ENCODE data around the gene NTRK2.

Gene NTRK2

DNA sequence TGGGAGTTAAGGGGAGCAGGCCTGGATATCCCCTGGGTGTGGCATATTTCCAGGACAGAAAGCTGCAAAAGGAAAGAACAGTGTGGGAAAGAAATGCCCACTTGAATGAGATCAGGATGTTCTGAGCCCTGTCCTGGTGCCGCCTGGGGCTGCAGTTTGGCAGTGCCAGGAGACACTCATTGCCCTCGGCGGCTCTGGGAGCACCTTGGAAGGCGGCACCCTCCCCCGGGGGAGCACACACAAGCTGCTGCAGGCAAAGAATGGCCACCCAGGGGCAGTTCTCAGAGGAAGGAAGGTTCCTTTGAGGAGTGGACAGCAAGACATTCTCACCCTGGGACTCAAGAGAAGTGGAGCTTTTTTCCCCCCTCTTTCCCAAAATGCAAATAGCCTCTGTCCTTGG lies 305.3 kb downstream of the NTRK2 start:
- TF ChIP-seq, protein P1, sequence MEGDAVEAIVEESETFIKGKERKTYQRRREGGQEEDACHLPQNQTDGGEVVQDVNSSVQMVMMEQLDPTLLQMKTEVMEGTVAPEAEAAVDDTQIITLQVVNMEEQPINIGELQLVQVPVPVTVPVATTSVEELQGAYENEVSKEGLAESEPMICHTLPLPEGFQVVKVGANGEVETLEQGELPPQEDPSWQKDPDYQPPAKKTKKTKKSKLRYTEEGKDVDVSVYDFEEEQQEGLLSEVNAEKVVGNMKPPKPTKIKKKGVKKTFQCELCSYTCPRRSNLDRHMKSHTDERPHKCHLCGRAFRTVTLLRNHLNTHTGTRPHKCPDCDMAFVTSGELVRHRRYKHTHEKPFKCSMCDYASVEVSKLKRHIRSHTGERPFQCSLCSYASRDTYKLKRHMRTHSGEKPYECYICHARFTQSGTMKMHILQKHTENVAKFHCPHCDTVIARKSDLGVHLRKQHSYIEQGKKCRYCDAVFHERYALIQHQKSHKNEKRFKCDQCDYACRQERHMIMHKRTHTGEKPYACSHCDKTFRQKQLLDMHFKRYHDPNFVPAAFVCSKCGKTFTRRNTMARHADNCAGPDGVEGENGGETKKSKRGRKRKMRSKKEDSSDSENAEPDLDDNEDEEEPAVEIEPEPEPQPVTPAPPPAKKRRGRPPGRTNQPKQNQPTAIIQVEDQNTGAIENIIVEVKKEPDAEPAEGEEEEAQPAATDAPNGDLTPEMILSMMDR (IDR thresholded peaks at IDR 0.05; ENCODE audit: low read depth, low read length, missing control alignments): no peak
- DNase-seq (ENCODE audit: low read depth): no peak
- no peak overlapping the region for H3K4me3 ChIP-seq (ENCODE audit: low read depth, low read length)

DNA sequence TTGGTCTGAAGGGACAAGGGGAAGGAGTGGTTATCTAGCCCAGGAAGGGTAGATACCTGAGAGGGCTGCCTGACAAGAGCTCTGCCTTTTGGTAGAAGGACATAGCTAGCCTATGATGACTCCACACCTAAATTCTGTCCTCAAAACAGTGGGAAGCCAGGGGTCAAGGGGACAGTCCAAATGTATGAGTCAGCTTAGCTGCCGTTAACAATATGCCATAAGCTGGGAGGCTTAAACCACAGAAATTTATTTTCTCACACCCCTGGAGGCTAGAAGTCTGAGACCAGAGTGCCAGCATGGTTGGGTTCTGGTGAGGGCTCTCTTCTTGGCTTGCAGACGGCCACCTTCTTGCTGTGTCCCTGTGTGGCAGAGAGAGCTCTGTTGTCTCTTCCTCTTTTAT lies 306.4 kb downstream of the NTRK2 start:
- TF ChIP-seq, protein P1 (IDR thresholded peaks at IDR 0.05; ENCODE audit: low read depth, low read length, missing control alignments): no peak
- DNase-seq (ENCODE audit: low read depth): no peak
- H3K4me3 ChIP-seq (ENCODE audit: low read depth, low read length): no peak overlapping the region

DNA sequence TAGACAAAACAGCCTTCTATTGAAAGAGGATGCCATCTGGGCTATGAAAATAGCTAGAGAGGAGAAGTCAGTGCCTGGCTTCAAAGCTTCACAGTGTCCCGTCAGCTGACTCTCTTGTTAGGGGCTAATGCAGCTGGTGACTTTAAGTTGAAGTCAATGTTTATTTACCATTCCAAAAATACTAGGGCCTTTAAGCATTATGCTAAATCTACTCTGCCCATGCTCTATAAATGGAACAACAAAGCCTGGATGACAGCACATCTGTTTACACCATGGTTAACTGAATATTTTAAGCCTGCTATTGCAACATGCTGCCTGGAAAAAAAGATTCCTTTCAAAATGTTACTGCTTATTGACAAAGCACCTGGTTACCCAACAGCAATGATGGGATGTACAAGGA lies 309.1 kb downstream of the NTRK2 start:
- TF ChIP-seq, protein P1 (IDR thresholded peaks at IDR 0.05; ENCODE audit: low read depth, low read length, missing control alignments): no peak
- no peak for DNase-seq (ENCODE audit: low read depth)
- no peak overlapping the region for H3K4me3 ChIP-seq (ENCODE audit: low read depth, low read length)

DNA sequence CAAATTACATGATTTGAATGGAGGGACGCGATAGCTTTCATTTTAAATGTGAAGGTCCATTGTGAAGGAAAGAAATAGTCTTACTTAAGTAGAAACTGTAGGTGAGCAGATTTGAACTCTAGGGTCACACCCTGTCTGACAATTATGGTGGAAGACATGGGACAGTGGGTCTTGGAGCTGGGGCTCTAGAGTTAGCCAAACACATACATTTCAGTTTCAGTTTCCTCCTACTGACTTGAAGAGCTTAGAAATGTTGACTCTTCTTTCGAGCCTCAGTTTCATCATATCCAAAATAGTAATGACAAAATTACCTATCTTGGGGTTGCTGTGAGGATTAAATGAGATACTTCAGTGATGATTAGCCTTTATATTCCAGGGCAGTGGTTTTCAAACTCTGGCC lies 314.2 kb downstream of the NTRK2 start:
- no peak overlapping the region for H3K4me3 ChIP-seq (ENCODE audit: low read depth, low read length)
- TF ChIP-seq, protein P1 (IDR thresholded peaks at IDR 0.05; ENCODE audit: low read depth, low read length, missing control alignments): no peak
- DNase-seq (ENCODE audit: low read depth): no peak

DNA sequence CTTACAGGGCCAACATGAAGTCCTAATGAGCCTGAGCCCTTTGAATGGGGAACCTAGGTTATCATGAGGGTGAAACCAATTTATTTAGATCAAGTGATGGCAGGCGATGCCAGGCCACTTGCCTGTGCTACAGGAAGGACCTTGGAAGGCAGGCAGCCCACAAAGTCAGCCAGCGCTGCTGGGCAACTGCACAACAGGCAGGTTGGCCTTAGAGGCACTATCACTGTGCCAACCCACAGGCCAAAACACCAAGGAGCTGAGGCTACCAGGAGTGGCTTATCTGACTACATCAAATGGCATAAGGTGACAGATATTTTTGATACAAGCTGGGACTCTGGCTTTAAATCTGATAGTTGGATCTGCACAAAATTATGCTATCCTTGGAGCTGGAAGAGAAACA lies 319.1 kb downstream of the NTRK2 start:
- TF ChIP-seq, protein P1 (IDR thresholded peaks at IDR 0.05; ENCODE audit: low read depth, low read length, missing control alignments): no peak
- DNase-seq (ENCODE audit: low read depth): no peak
- no peak overlapping the region for H3K4me3 ChIP-seq (ENCODE audit: low read depth, low read length)

DNA sequence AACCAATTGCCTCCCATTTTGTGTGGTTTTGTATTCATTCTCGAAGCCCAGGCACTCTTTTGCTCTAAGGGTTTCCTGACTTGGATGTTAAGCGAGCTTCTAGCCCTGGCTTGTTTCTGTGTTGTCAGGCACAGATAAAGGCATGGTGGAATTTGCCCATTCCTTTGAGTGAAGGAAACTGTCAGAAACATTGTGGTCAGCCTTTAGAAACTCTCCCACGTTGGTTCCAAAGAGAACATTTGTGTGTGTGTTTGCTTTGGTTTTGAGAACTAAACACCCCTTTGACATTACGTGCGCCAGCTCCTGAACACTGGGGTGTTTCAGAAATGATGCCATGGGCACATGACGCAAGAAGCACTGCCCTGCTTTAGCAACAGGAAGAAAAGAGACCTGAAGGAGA lies 320.9 kb downstream of the NTRK2 start:
- DNase-seq (ENCODE audit: low read depth): no peak
- H3K4me3 ChIP-seq (ENCODE audit: low read depth, low read length): no peak overlapping the region
- TF ChIP-seq, protein P1 (IDR thresholded peaks at IDR 0.05; ENCODE audit: low read depth, low read length, missing control alignments): no peak

DNA sequence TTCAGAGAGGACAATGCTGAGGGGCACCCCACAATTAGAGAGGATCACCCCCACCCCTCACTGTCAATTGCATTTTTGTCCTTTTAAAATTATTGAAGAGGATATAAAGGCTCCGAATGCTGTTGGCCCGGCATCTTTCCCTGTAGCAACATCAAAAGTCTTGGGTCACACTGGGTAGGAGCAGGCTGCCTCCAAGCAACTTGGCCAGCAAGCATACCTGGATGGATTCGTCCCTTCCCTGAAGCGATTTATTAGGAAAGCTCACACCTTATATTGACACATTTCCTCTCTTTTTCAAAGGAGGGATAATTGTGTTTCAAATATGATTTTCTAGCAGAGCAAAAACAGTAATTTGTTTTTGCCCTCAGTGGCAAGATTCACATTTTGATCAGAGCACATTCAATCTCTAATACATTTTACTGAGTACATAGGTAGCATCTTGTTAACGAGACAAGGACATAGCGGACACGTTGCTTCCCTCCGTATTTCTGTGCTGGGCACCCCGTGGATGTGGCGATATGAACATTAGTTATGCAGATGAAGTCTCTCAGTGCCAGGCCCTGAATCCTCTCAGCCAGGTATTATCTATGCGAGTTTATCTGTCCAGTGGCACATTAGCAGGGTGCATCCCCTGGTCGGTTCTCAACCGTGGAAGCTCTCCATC lies 321.5 kb downstream of the NTRK2 start:
- no peak for DNase-seq (ENCODE audit: low read depth)
- H3K4me3 ChIP-seq (ENCODE audit: low read depth, low read length): no peak overlapping the region
- TF ChIP-seq, protein P1 (IDR thresholded peaks at IDR 0.05; ENCODE audit: low read depth, low read length, missing control alignments): no peak

Measured in GM12864 (cell line).